Measurements from ENCODE around the gene ZNF98.
A peak's percentile ranks its signal among the peaks of the same experiment; 100 is the strongest.

ZNF98 gene

DNA sequence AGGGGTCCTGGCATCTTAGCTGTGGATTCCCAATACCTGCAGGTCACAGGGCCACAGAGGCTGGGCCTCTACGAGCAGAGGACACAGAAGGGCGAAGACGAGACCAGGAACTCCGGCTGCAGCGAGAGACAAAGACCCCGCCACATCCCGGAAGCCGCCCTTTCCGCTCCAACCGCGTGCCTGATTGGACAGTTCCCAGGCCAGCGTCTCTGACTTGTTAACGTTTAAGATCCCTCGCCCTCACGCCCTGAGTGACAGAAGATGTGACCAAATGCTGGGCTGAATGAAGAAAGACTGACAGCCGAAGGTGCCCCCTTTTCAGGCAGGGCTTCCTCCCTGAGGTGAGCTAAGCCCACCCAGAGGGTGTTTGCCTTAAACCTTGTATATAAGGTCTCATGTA lies at the start of gene ZNF98:
TSS of gene ZNF98 (minus strand) at position 136 of the 400 bp plus-strand sequence. CDS start at position 14, 122 bp downstream.
- H3K27ac ChIP-seq (ENCODE audit: low read depth, low read length): no peak within 1 kb of the TSS
- peak within 1 kb of the TSS; percentile 40; the same call in 1 of the 2 replicates for H3K4me3 ChIP-seq (ENCODE audit: low read depth, low read length)
- no peaks in the 10 kb centered on the region for H3K4me1 ChIP-seq (ENCODE audit: control insufficient read depth, insufficient read depth, low read length)
- H3K36me3 ChIP-seq (ENCODE audit: control insufficient read depth, insufficient read depth, low read length): no peaks in the 10 kb centered on the region
- no peak within 1 kb of the TSS for H3K9ac ChIP-seq (ENCODE audit: low read length)
- H3K9me3 ChIP-seq (ENCODE audit: control insufficient read depth, insufficient read depth, low read depth, low read length): peaks cover 76% of the 10 kb centered on the region
- H3K27me3 ChIP-seq (ENCODE audit: control insufficient read depth, insufficient read depth, low read length): no peaks in the 10 kb centered on the region

DNA sequence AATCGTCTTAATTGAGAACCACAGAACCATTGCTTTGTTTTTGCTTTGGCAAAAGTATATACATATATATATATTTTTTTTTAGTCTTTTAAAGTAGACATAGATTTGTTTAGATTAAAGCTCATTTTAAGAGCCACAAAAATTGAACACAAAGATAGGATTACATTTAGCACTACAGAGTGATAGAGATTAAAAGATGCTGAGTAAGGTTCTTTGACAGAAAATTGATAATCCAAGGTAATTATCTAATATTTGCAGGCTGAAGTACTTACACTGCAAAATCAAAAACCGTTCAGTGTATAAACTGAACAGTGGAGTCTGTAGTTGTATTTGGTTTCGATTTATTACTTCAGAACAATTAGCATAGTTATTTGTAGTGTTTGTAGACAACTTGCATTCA lies 24.5 kb upstream of the ZNF98 start:
- no peaks in the 10 kb centered on the region for H3K27me3 ChIP-seq (ENCODE audit: control insufficient read depth, insufficient read depth, low read length)
- H3K36me3 ChIP-seq (ENCODE audit: control insufficient read depth, insufficient read depth, low read length): no peaks in the 10 kb centered on the region

DNA sequence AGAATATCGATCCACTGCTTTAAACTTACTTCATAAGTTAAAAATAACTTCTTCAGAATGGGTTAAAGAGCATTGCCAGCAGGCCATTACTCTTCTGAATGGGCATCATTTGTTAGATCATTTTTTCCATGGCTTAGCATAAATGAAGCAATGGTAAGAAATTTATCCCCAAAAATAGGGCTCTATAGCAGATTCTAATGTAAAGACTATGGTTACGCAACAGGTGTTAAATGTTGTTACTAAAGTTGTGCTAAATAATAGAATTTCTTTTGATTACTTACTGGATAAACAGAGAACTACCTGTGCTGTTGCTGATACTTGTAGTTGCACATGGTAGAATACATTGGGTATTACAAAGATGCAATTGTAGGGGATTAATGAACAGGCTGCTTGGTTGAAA lies 15.9 kb upstream of the ZNF98 start:
- Histone ChIP-seq H3K4me1 (ENCODE audit: control insufficient read depth, insufficient read depth, low read length) (no peaks in the 10 kb centered on the region), H3K9me3 (ENCODE audit: control insufficient read depth, insufficient read depth, low read depth, low read length) (peaks cover 74% of the 10 kb centered on the region), H3K4me3 (ENCODE audit: low read depth, low read length) (no peak overlapping the region), H3K27ac (ENCODE audit: low read depth, low read length) (no peak overlapping the region), H3K36me3 (ENCODE audit: control insufficient read depth, insufficient read depth, low read length) (no peaks in the 10 kb centered on the region), H3K27me3 (ENCODE audit: control insufficient read depth, insufficient read depth, low read length) (no peaks in the 10 kb centered on the region), H3K9ac (ENCODE audit: low read length) (no peak overlapping the region)

More for the DNA sequence above, 24.5 kb upstream of the ZNF98 start:
- Histone ChIP-seq H3K9me3 (ENCODE audit: control insufficient read depth, insufficient read depth, low read depth, low read length) (peaks cover 73% of the 10 kb centered on the region), H3K9ac (ENCODE audit: low read length) (no peak overlapping the region), H3K4me3 (ENCODE audit: low read depth, low read length) (no peak overlapping the region), H3K4me1 (ENCODE audit: control insufficient read depth, insufficient read depth, low read length) (no peaks in the 10 kb centered on the region), H3K27ac (ENCODE audit: low read depth, low read length) (no peak overlapping the region)

DNA sequence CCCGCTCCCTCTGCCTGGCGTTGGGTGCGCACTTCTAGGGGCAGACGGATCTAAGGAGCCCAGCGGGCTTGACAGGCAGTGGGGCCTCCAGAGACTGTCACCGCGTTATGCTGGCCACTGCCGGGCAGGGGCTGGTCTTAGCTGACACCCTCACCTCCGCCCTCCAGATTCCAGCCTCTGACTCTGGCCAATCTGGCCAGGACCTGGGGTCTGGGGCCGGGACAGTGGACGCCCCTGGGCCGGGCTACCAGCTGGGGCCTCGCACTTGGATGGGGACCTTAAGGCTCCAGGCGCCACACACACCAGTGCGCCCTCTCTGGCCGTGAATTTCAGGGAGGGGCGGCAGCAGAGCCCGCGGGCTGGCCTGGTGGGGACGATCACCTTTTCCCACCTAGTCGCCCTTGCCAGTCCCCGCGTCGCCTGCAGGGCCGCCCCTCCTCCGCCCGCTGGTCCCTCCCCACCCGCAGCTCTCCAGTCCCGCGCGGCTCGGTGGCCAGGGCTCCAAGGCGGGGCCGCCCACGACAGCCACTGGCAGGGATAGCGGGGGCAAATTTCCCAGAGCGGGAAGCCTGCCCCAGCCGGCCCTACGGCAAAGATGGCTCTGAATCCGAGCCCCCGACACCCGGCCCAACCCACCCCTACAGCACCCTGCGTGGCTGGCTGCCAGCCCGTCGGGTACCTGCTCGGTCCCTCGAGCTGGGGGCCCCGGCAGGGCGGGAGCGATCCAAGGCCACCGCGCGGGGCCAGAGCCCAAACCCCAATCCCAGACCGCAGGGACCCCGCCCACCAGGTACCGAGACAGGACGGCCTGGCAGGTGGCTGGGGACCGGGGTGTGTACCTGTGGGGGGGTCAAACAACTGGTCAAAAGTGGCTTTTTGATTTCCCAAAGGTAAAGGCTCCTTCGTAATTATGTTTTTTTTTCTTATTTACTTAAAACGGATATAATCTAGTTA lies 6.1 kb upstream of the ZNF98 start:
- H3K4me3 ChIP-seq (ENCODE audit: low read depth, low read length): peak overlapping the region; percentile 23; the same call in 1 of the 2 replicates
- no peaks in the 10 kb centered on the region for H3K36me3 ChIP-seq (ENCODE audit: control insufficient read depth, insufficient read depth, low read length)
- no peaks in the 10 kb centered on the region for H3K4me1 ChIP-seq (ENCODE audit: control insufficient read depth, insufficient read depth, low read length)
- H3K9me3 ChIP-seq (ENCODE audit: control insufficient read depth, insufficient read depth, low read depth, low read length): peaks cover 79% of the 10 kb centered on the region
- no peak overlapping the region for H3K27ac ChIP-seq (ENCODE audit: low read depth, low read length)
- H3K27me3 ChIP-seq (ENCODE audit: control insufficient read depth, insufficient read depth, low read length): no peaks in the 10 kb centered on the region
- no peak overlapping the region for H3K9ac ChIP-seq (ENCODE audit: low read length)

DNA sequence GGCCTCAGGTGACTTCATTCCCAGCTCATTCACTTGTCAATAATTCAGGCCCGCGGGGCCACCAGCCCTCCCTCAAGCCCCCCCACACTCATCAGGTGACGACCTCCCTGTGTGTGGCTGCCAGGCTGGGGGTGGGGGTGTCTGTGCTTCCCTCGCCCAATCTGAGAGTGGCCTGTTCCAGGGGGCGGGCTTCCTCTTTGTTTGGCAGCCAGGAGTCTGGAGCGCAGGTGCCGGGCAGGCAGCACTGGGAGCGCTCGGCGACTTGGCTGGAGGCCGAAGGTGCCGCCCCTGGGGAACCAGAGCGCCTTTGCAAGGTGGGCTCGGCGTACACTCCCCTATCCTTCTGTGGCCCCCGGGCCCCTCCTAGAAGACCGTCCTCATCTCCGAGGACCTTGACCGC lies 5.4 kb upstream of the ZNF98 start:
- no peaks in the 10 kb centered on the region for H3K27me3 ChIP-seq (ENCODE audit: control insufficient read depth, insufficient read depth, low read length)
- peaks cover 77% of the 10 kb centered on the region for H3K9me3 ChIP-seq (ENCODE audit: control insufficient read depth, insufficient read depth, low read depth, low read length)
- H3K27ac ChIP-seq (ENCODE audit: low read depth, low read length): no peak overlapping the region
- no peaks in the 10 kb centered on the region for H3K36me3 ChIP-seq (ENCODE audit: control insufficient read depth, insufficient read depth, low read length)
- H3K9ac ChIP-seq (ENCODE audit: low read length): no peak overlapping the region
- H3K4me1 ChIP-seq (ENCODE audit: control insufficient read depth, insufficient read depth, low read length): no peaks in the 10 kb centered on the region
- H3K4me3 ChIP-seq (ENCODE audit: low read depth, low read length): peak overlapping the region; percentile 23; the same call in 1 of the 2 replicates

DNA sequence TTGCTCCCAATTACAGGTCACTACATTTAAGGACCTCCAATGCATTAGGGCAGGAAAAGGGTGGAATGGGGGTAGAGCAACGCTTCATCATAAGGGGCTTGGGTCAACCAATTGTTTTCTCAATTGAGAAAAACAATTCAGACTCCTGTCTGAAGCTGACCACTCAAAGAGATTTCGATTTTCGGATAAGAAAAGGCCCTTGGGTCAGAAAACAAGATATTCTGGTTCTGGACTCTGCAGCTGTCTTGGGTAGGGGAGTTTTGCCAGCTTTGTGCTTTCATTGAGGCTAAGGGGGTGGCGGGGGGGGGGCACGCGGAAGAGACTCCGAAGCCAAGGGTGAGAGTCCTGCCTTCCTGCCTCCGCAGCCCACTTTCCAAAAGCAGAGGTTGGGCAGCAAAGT lies 4.8 kb upstream of the ZNF98 start:
- H3K27ac ChIP-seq (ENCODE audit: low read depth, low read length): no peak overlapping the region
- H3K4me3 ChIP-seq (ENCODE audit: low read depth, low read length): no peak overlapping the region
- H3K9me3 ChIP-seq (ENCODE audit: control insufficient read depth, insufficient read depth, low read depth, low read length): peaks cover 84% of the 10 kb centered on the region
- H3K27me3 ChIP-seq (ENCODE audit: control insufficient read depth, insufficient read depth, low read length): no peaks in the 10 kb centered on the region
- H3K36me3 ChIP-seq (ENCODE audit: control insufficient read depth, insufficient read depth, low read length): no peaks in the 10 kb centered on the region
- H3K9ac ChIP-seq (ENCODE audit: low read length): no peak overlapping the region
- H3K4me1 ChIP-seq (ENCODE audit: control insufficient read depth, insufficient read depth, low read length): no peaks in the 10 kb centered on the region

DNA sequence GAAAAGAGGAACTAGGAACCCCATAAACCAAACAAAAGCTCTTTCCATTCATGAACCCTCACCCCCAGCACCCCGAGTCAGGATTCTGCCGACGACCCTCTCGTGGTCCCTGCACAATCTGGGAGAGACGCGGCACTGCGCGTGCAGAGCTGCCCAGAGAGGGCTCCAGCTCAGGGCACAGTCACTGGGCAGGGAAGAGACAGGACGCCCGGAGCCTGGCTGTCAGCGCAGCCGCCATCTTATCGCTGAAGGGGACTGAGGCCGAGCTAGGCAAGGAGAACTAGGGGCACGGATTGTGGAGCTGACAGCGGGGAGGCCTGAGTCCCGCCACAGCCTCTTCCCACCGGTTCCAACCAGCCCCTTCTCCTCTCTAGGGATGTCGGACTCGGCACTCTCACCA lies 349 bp downstream of the ZNF98 start:
- Histone ChIP-seq H3K9ac (ENCODE audit: low read length) (no peak overlapping the region), H3K4me1 (ENCODE audit: control insufficient read depth, insufficient read depth, low read length) (no peaks in the 10 kb centered on the region), H3K4me3 (ENCODE audit: low read depth, low read length) (peak overlapping the region; percentile 40; the same call in 1 of the 2 replicates), H3K27ac (ENCODE audit: low read depth, low read length) (no peak overlapping the region), H3K9me3 (ENCODE audit: control insufficient read depth, insufficient read depth, low read depth, low read length) (peaks cover 76% of the 10 kb centered on the region), H3K36me3 (ENCODE audit: control insufficient read depth, insufficient read depth, low read length) (no peaks in the 10 kb centered on the region), H3K27me3 (ENCODE audit: control insufficient read depth, insufficient read depth, low read length) (no peaks in the 10 kb centered on the region)

DNA sequence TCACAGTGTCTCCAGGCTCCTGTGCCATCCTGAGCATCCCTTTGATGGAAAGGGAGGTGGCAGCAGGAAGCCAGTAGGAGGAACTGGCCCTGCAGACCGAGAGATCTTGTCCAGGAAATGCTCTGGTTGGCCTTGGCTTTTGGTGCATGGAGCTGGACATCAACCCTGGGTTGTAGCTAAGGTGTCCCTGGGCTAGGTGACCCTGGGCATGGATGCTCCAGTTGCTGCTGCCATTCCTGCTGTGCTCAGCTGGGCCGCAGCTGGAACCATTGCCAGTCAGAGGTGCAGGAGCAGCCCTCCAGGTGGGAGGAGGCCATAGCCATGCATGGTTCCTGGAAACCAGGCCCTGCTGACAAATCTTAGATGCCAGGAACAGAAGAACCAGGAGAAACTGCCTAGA lies 67.5 kb downstream of the ZNF98 start:
- Histone ChIP-seq H3K9me3 (ENCODE audit: control insufficient read depth, insufficient read depth, low read depth, low read length) (peaks cover 60% of the 10 kb centered on the region), H3K4me1 (ENCODE audit: control insufficient read depth, insufficient read depth, low read length) (no peaks in the 10 kb centered on the region), H3K4me3 (ENCODE audit: low read depth, low read length) (no peak overlapping the region), H3K27me3 (ENCODE audit: control insufficient read depth, insufficient read depth, low read length) (no peaks in the 10 kb centered on the region), H3K27ac (ENCODE audit: low read depth, low read length) (no peak overlapping the region), H3K9ac (ENCODE audit: low read length) (no peak overlapping the region), H3K36me3 (ENCODE audit: control insufficient read depth, insufficient read depth, low read length) (no peaks in the 10 kb centered on the region)
